Measurements from ENCODE around the gene LHPP.
A peak's percentile ranks its signal among the peaks of the same experiment; 100 is the strongest.

- no peak for TF ChIP-seq ZNF423 (tag by site-specific recombination; IDR thresholded peaks at IDR 0.05)
- TF ChIP-seq ZNF521 (tag by site-specific recombination; IDR thresholded peaks at IDR 0.05) = no peak
- TF ChIP-seq ZNF341 (tag by site-specific recombination; IDR thresholded peaks at IDR 0.05; ENCODE audit: low read depth) = 0 out of 2 replicates have a peak, but pooled peaks have one; percentile 19
- TF ChIP-seq ZNF837 (tag by site-specific recombination; IDR thresholded peaks at IDR 0.05) = no peak
- TF ChIP-seq ZNF585B (tag by site-specific recombination; IDR thresholded peaks at IDR 0.05) = no peak
- TF ChIP-seq KLF16 (tag by site-specific recombination; IDR thresholded peaks at IDR 0.05) = no peak
- TF ChIP-seq CTCF (tag by site-specific recombination; IDR thresholded peaks at IDR 0.05) = no peak
Observed at GRCh38 chr10:124520558-124521428, 59.2 kb downstream of the LHPP start.
